NCI-H2227 (cell line): ENCODE measurements around the gene SLC12A7.

Source experiments
- DNase-seq: peaks from one replicate; lab custom pipeline; 2025; ENCODE audit not compliant: unreplicated experiment; lab: John Stamatoyannopoulos, UW

SLC12A7 gene

GRCh38 chr5:1054018-1054798 lies 57.7 kb downstream of the SLC12A7 start:
- no peak for DNase-seq

- no peak for DNase-seq
Observed at GRCh38 chr5:1053391-1054017, 58.4 kb downstream of the SLC12A7 start.

GRCh38 chr5:1052641-1053390 lies 59.0 kb downstream of the SLC12A7 start:
- no peak for DNase-seq

DNA sequence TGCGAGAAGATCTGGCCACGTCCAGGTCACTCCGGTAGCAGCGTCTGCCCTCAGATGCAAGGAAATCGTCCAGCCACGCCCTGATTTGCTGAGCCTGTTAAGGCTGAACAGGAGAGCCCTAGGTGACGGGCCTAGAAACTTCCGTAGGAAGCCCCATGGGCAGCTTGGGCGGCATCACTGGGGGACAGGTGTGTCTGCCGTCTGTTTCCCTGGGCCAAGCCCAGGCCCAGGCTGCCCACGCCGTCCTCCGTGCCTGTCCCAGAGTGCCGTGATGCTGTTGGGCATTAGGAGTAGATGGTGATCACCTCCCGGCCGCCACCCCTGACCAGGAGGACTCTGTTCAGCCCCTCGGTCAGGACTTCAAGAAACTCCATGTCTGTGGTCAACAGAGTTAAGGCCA lies 59.8 kb downstream of the SLC12A7 start:
- DNase-seq: no peak

GRCh38 chr5:1051366-1051720 lies 60.5 kb downstream of the SLC12A7 start:
- DNase-seq: no peak

DNA sequence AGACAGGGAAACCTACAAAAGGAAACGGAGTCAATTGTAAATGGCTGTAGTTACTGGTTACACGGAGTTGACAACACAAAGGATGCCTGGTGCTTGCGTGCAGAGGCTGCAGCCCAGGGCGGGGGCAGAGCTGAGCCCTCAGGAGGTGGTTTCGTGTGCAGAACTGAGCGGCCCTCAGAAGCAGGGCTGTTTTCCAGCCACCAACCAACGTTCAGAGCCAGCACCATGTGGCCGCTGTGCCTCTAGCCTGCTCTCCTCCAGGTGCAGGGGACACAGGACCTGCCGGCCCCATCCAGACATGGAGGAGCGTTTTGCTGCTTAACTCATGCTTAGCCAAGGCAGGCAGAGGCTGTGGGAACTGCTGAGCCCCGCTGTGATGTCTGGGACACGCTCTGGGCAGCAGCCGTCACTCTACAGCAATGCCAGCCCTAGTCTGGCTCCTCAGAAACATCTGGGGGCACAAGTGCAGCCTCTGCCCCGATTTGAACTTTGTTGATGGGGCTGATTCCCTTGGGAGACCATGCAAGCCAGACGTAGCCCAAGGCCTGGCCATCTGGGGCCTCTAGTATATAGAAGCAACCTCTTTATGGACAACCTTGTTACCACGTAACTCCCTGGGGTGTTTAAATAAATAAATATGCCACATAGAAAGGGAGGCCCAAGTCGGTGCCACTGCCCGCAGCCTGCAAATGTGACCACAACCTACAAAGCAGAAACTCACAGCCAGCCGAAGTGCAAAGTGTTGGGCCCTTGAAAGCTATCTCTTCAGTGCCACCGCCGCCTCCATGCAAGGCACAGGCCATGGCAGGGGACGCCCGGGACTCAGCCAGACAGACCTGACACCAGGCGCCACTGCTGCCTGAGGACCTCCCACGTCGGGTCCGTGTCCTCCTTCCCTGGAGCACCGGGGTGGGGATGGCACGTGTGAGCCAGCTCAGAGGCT lies 61.2 kb downstream of the SLC12A7 start:
- DNase-seq: peak; percentile 22

- no peak for DNase-seq
Observed at GRCh38 chr5:1048861-1049838, 62.7 kb downstream of the SLC12A7 start.

GRCh38 chr5:1048162-1048721 lies 63.6 kb downstream of the SLC12A7 start:
- DNase-seq: no peak

- DNase-seq: no peak
Observed at GRCh38 chr5:1047332-1047965, 64.4 kb downstream of the SLC12A7 start.

DNA sequence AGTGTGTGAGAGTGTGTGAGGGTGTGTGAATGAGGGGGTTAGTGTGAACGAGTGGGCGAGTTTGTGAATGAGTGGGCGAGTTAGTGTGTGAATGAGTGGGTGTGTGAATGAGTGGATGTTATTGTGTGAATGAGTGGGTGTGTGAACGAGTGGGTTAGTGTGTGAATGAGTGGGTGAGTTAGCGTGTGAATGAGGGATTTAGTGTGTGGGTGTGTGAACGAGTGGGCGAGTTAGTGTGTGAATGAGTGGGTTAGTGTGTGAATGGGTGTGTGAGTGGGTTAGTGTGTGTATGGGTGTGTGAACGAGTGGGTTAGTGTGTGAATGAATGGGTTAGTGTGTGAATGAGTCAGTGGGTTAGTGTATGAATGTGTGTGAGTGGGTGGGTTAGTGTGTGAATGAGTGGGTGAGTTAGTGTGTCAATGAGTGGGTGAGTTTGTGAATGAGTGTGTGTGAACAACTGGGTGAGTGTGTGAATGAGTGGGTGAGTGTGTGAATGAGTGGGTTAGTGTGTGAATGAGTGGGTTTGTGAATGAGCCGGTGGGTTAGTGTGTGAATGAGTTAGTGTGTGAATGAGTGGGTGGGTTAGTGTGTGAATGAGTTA lies 65.8 kb downstream of the SLC12A7 start:
- no peak for DNase-seq

- no peak for DNase-seq
Observed at GRCh38 chr5:1044117-1044516, 67.7 kb downstream of the SLC12A7 start.

GRCh38 chr5:1043327-1043726 lies 68.5 kb downstream of the SLC12A7 start:
- no peak for DNase-seq

- no peak for DNase-seq
Observed at GRCh38 chr5:1042626-1043025, 69.2 kb downstream of the SLC12A7 start.

- no peak for DNase-seq
Observed at GRCh38 chr5:1041225-1042143, 70.4 kb downstream of the SLC12A7 start.

GRCh38 chr5:1040571-1040970 lies 71.3 kb downstream of the SLC12A7 start:
- DNase-seq: no peak

- no peak for DNase-seq
Observed at GRCh38 chr5:1039706-1040260, 72.1 kb downstream of the SLC12A7 start.

DNA sequence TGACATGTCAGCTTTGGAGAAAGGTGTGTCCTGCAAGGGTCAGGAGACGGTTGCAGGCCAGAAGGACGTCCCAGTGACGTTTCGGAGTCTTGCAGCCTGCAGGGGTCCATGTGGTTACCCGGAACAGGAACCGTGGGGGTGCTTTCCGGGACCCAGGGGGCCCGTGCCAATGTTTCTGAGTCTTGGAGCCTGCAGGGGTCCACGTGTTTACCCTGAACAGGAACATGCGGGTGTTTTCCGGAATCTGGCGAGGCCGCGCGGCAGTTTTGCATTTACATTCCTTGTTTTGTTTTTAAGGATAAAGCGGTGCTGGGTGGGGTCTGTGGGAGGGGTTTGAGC lies 72.7 kb downstream of the SLC12A7 start:
- DNase-seq: no peak
